ENCODE data around the gene SEMA3B.
A peak's percentile ranks its signal among the peaks of the same experiment; 100 is the strongest.
"Not testable (repeated sequence)": the region's sequence is repeated elsewhere in the genome, so short reads cannot be mapped to it uniquely, and the experiment has no call there.

SEMA3B gene

GRCh38 chr3:50312041-50312440 is 43.1 kb downstream of the SEMA3B start:
- not testable (repeated sequence) for DNase-seq (ENCODE audit: low read depth in 3 of 3, low spot score in 1 of 3)

- no peak for DNase-seq (ENCODE audit: low read depth in 3 of 3, low spot score in 1 of 3)
These were observed 45.4 kb downstream of the SEMA3B start for GRCh38 chr3:50314342-50314741.

- no peak for DNase-seq (ENCODE audit: low read depth in 3 of 3, low spot score in 1 of 3)
These were observed 45.9 kb downstream of the SEMA3B start for GRCh38 chr3:50314816-50315215.

DNA sequence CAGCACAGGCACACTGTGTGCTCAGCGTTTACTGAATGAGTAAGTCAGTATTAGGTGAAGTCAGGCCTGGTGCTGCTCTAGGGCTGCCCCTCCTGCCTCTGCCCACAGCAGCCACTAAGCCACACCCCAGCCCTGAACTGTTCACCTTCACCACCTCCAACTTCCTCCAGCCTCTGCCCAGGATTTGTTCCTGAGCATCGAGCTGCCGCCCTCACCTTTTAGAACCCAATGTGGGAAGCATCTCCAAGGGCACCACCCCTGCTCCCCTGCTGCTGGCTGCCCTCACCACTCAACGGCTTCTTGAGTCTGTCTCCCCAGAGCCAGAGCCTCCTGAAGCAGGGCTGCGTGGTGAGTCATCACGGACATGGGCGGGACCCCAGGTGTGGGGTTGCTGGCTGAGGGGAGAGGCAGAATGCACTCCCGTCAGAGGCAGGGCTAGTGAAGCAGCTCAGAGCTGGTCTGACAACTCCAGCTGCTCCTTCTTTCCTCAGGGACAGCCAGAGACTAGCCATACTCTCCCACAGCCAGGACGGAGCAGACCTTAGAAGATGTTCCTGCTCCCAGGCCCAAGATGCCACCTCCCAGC is 47.8 kb downstream of the SEMA3B start:
- peak in 1 of 3 donors; percentile 42 for DNase-seq (ENCODE audit: low read depth in 3 of 3, low spot score in 1 of 3)

- no peak for DNase-seq (ENCODE audit: low read depth in 3 of 3, low spot score in 1 of 3)
These were observed 48.4 kb downstream of the SEMA3B start for GRCh38 chr3:50317300-50317699.

GRCh38 chr3:50318163-50318562 is 49.2 kb downstream of the SEMA3B start:
- no peak for DNase-seq (ENCODE audit: low read depth in 3 of 3, low spot score in 1 of 3)

DNA sequence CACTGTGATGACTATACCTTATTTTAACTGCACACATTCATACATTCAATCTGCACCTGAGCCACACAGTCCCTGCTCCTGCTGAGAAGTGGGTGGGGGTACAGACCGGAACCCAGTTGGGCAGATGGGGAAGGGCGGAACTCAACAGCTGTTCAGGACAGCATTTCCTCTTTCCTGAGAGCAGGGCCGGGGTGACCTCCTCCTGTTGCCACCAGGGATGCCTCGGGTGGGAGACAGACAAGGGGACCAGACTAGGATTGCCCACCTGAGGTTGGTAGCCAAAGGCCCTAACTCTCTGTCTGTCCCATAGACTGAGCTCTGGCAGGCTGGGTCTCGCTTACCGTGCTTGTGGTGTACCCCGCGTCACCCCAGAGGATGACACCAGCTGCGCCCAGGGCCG is 49.7 kb downstream of the SEMA3B start:
- no peak for DNase-seq (ENCODE audit: low read depth in 3 of 3, low spot score in 1 of 3)

GRCh38 chr3:50319181-50319893 is 50.4 kb downstream of the SEMA3B start:
- no peak for DNase-seq (ENCODE audit: low read depth in 3 of 3, low spot score in 1 of 3)

GRCh38 chr3:50319894-50320625 is 51.1 kb downstream of the SEMA3B start:
- no peak for DNase-seq (ENCODE audit: low read depth in 3 of 3, low spot score in 1 of 3)

DNA sequence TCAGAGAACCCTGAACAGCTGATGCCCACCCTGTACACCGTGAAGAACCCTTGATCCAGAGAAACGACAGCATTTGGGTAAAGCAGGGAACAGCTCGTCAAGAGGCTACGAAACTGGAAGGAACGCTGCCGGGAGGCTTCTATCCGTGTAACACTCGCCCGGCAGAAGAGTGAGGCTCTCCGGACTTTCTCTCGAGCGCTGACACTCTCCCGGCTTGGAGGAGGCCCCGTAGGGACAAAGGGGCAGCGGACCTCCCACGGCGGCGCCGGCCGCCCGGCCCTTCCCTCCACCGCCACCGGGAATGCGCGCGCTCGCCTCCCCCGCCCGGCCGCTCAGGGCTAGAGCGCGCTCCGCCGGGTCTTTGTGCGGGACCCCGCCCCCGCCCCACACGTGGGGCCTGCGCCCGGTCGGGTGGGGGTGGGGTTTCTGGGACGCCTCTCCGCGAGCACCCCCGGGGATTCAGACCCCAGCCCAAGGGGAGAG is 51.9 kb downstream of the SEMA3B start:
- peak in 2 of 3 donors; percentile 36 to 52 for DNase-seq (ENCODE audit: low read depth in 3 of 3, low spot score in 1 of 3)

- peak in 2 of 3 donors; percentile 55 to 65 for DNase-seq (ENCODE audit: low read depth in 3 of 3, low spot score in 1 of 3)
These were observed 52.6 kb downstream of the SEMA3B start for GRCh38 chr3:50321336-50322114.

DNA sequence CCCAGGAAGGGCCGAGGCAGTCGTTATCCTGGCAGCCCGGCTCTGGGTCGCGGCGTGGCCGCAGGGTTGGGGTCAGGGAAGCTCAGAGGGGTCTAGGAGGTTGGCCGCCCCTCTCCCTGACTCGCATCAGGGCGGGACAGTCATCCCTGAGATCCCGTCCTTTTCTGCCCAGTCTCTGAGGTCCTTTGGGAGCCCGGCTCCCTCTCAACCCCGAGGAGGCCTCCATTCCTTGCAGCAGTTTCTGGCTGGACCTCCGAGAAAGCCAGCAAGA is 53.1 kb downstream of the SEMA3B start:
- no peak for DNase-seq (ENCODE audit: low read depth in 3 of 3, low spot score in 1 of 3)

GRCh38 chr3:50322386-50323091 is 53.6 kb downstream of the SEMA3B start, which contains the start of gene HYAL2:
TSS of gene HYAL2 (minus strand) at chr3:50322745. CDS start at chr3:50320489, 2,256 bp downstream.
- no peak for DNase-seq (ENCODE audit: low read depth in 3 of 3, low spot score in 1 of 3)

- DNase-seq (ENCODE audit: low read depth in 3 of 3, low spot score in 1 of 3) = no peak
These were observed 54.2 kb downstream of the SEMA3B start for GRCh38 chr3:50323092-50323600.

GRCh38 chr3:50323614-50324199 is 54.8 kb downstream of the SEMA3B start:
- DNase-seq (ENCODE audit: low read depth in 3 of 3, low spot score in 1 of 3) = no peak

DNA sequence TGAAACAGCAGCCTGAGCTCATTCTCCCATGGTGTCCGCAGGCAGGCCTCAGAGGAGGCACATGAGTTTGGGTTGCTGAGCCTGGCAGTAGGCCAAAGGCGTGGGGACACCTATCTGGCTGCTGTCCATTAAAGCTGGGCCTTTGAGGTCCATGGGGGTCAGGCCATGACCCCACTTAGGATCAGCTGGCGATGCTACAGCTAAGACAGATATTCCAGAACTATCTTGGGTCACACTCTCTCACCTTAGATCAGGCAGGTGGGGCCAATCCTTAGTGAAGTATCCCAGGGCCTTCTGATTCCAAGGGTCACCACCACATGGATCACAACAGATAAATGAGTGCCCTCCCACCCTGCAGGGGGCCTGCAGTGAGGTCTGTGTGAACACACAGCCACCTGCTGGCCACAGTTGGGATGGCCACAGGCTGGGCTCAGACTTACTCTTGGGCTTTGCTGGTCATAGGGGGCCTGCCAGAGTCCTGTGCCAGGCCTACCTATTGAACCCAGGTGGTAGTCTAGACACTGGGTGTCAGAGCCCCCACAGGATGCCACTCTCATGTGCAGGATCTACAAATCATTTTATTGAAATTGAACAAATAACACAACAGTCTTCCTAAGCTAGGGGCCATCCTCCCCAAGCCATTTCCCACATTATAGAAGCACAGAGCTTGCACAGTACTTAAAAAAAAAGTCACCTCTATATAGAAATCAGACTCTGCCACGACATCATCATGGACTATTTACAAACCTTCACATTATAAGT is 55.6 kb downstream of the SEMA3B start:
- DNase-seq (ENCODE audit: low read depth in 3 of 3, low spot score in 1 of 3) = peak in 1 of 3 donors; percentile 44

DNA sequence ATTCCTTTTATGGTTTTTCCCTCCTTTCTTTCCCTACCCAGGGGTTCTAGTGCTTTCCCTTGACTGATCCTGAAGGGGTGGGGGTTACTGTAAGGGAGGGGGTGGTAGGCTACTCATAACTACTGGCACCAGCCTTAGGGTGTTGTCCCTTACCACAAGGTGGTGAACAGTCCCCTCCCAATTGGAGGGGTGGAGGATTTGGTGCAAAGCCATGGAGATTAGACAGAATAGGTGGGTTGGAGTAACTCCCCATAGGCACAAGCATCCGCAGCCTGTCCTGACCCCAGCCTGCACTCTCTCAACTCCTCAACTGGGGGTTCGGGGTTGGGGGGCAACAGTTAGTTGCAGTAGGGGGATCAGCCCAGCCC is 56.1 kb downstream of the SEMA3B start:
- DNase-seq (ENCODE audit: low read depth in 3 of 3, low spot score in 1 of 3) = no peak

DNA sequence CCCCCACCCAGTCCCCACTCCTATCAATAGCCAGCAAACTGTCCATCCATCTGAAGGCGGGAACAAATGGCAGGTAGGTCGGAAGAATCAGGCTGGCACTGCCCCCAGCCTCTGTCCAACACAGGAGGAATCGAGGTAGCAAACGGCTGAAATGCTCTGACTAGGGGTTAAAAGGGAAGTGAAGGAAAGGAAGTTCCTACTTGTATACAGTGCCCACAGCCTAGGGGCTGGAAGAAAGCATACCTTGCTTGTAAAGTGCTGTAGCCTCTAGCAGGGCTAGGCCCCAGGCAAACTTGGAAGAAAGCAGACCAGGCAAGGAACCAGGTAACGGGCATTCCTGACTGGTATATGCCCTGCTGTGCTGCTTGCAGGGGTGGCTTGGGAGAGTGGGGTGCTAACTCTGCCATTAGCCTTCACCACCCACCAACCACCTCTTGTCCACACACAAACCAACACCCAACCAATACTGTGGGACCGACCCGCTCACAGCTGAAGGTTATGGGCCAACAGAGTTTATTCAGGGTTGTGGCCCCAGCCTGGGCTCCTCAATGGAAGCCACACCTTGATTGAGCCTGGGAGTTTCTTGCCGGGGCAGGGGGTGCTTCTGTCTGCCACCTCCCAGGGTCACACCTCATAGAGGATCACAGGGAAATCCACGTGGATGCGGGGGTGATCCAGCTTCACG is 56.7 kb downstream of the SEMA3B start:
- DNase-seq (ENCODE audit: low read depth in 3 of 3, low spot score in 1 of 3) = no peak

DNA sequence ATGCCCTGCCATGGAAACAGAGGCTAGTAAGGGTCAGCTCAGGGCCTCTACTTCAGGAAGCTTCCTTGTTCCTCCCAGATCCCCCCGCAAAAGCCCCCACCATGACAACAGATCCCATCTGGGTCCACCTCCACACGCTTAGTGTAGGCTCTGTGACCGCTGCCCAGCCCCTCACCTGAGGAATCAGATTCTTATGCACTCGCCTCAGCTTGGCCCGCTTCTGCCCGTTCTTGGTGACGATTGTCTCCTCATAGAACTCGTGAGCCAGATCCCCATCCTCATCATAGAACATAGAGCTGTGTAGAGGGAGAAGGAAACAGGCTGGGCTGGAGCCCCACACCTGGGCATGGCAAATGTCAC is 57.2 kb downstream of the SEMA3B start:
- no peak for DNase-seq (ENCODE audit: low read depth in 3 of 3, low spot score in 1 of 3)
